ENCODE data around the gene ANTXR1.

ANTXR1 gene

DNA sequence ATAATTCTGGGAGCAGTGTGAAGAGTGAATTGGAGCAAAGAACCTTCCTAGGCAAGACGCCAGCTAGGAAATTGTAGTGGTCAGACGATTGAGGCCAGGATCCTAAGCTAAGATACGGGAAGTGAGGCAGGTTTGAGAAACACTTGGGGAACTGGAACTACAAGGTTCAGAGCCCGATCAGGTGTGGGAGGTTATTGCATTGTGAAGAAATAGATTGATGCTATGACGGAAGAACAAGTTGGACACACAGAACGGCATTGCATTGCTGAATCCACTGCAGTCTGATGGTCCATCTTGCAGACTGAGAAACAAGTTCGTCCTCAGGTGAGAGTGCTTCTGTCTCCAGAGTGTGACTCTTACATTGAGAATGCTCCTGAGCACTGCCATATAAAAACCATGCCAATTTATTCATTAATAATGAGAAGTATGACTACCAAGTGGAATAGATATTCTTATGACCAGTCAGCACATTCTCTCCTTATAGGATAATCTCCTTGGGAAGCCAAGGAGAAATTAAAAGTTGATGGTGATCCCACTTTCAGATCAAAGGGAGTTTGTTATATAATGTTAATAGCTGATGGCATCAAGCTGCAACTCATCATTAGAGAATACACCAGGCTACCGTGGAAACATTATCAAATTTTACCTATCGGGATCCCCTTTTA lies 30.9 kb downstream of the ANTXR1 start:
- TF ChIP-seq, protein P1, sequence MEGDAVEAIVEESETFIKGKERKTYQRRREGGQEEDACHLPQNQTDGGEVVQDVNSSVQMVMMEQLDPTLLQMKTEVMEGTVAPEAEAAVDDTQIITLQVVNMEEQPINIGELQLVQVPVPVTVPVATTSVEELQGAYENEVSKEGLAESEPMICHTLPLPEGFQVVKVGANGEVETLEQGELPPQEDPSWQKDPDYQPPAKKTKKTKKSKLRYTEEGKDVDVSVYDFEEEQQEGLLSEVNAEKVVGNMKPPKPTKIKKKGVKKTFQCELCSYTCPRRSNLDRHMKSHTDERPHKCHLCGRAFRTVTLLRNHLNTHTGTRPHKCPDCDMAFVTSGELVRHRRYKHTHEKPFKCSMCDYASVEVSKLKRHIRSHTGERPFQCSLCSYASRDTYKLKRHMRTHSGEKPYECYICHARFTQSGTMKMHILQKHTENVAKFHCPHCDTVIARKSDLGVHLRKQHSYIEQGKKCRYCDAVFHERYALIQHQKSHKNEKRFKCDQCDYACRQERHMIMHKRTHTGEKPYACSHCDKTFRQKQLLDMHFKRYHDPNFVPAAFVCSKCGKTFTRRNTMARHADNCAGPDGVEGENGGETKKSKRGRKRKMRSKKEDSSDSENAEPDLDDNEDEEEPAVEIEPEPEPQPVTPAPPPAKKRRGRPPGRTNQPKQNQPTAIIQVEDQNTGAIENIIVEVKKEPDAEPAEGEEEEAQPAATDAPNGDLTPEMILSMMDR (conservative IDR thresholded peaks at IDR 0.05; ENCODE audit: low read depth, low read length), result no peak

DNA sequence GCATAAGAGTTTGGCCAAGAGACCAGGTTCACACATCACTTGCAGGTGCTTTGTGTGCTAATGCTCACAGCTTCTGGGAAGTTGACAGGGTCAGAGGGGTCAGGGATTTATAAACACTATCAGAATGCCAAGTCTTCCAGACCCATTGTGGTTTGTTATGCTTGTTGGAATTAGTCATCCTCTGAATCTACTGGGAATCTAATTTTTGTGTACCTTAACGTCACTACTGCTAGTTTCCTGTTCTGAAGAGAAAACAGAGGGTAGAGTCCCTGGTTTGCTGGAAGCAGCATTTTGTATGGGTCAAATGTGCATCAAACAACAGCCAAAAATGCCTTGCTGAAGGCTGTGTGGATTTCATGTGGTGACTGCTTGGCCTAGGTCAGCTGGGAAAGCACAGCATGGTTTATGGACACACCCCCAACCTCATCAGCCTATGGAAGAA lies 33.3 kb downstream of the ANTXR1 start:
- Histone ChIP-seq H3K4me3 (IDR thresholded peaks at IDR 0.05; ENCODE audit: insufficient read depth, low read depth, low read length) (no peak overlapping the region), H2AFZ (ENCODE audit: low read depth) (no peak overlapping the region), H3K36me3 (ENCODE audit: insufficient read depth) (no peaks in the 10 kb centered on the region), H3K4me1 (ENCODE audit: low read depth, poor library complexity, severe bottlenecking) (no peaks in the 10 kb centered on the region), H3K27ac (no peak overlapping the region), H3K27me3 (ENCODE audit: insufficient read depth, low read depth) (no peaks in the 10 kb centered on the region), H3K9ac (no peak overlapping the region), H3K79me2 (ENCODE audit: insufficient read depth, low read depth) (no peaks in the 10 kb centered on the region), H4K20me1 (ENCODE audit: insufficient read depth) (no peaks in the 10 kb centered on the region), H3K4me2 (no peak overlapping the region)
- TF ChIP-seq, protein P1 (conservative IDR thresholded peaks at IDR 0.05; ENCODE audit: low read depth, low read length), result no peak

More for the DNA sequence above, 30.9 kb downstream of the ANTXR1 start:
- H3K27ac ChIP-seq, result no peak overlapping the region
- no peaks in the 10 kb centered on the region for H3K27me3 ChIP-seq (ENCODE audit: insufficient read depth, low read depth)
- no peak overlapping the region for H3K4me3 ChIP-seq (IDR thresholded peaks at IDR 0.05; ENCODE audit: insufficient read depth, low read depth, low read length)
- H3K79me2 ChIP-seq (ENCODE audit: insufficient read depth, low read depth), result no peaks in the 10 kb centered on the region
- no peak overlapping the region for H3K4me2 ChIP-seq
- H3K4me1 ChIP-seq (ENCODE audit: low read depth, poor library complexity, severe bottlenecking), result no peaks in the 10 kb centered on the region
- no peaks in the 10 kb centered on the region for H3K36me3 ChIP-seq (ENCODE audit: insufficient read depth)
- H3K9ac ChIP-seq, result no peak overlapping the region
- no peak overlapping the region for H2AFZ ChIP-seq (ENCODE audit: low read depth)
- no peaks in the 10 kb centered on the region for H4K20me1 ChIP-seq (ENCODE audit: insufficient read depth)

DNA sequence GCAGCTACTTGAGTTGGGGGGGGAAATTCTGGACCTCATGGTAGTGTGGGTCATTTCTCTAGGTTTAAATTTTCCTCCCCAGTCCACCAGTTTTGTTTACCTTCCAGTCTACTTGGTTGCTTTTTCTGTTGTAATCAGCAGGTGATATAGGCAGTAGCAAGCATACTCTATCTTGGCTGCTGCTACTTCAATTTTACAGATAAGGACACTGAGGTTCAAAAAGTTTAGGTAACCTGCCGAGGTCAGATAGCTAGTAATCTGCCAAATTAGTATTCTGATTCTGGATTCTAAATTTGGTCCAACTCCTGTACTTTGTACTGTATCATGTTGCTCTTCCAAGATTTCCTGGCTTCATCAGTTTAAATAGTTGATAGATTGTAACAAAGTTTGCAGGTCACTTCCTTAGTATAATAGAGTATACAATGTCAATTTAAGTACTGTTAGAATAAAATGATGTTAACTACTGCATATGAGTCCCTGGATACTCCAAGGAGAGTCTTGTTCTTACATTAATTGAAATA lies 34.7 kb downstream of the ANTXR1 start:
- no peaks in the 10 kb centered on the region for H3K36me3 ChIP-seq (ENCODE audit: insufficient read depth)
- no peaks in the 10 kb centered on the region for H3K79me2 ChIP-seq (ENCODE audit: insufficient read depth, low read depth)

DNA sequence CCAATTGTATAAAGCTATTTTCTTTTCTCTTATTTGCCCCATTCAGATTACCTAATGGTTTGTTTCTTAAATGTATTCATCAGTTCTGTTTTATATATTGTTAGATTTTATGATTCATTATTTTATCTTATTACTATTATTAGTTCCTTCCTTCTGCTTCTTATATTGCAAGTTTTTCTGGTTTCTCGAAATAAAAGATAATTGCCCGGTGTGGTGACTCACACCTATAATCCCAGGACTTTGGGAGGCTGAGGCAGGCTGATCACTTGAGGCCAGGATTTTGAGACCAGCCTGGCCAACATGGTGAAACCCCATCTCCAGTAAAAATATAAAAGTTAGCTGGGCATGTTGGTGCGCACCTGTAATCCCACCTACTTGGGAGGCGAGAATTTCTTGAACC lies 37.8 kb downstream of the ANTXR1 start:
- no peaks in the 10 kb centered on the region for H3K36me3 ChIP-seq (ENCODE audit: insufficient read depth)
- no peaks in the 10 kb centered on the region for H4K20me1 ChIP-seq (ENCODE audit: insufficient read depth)
- no peak overlapping the region for H3K9ac ChIP-seq
- H3K79me2 ChIP-seq (ENCODE audit: insufficient read depth, low read depth), result no peaks in the 10 kb centered on the region
- no peak overlapping the region for H3K27ac ChIP-seq
- H3K4me3 ChIP-seq (IDR thresholded peaks at IDR 0.05; ENCODE audit: insufficient read depth, low read depth, low read length), result no peak overlapping the region
- no peak overlapping the region for H3K4me2 ChIP-seq
- no peak overlapping the region for H2AFZ ChIP-seq (ENCODE audit: low read depth)
- no peaks in the 10 kb centered on the region for H3K27me3 ChIP-seq (ENCODE audit: insufficient read depth, low read depth)
- H3K4me1 ChIP-seq (ENCODE audit: low read depth, poor library complexity, severe bottlenecking), result peaks cover 26% of the 10 kb centered on the region
- TF ChIP-seq, protein P1 (conservative IDR thresholded peaks at IDR 0.05; ENCODE audit: low read depth, low read length), result no peak

More for the DNA sequence above, 34.7 kb downstream of the ANTXR1 start:
- Histone ChIP-seq H4K20me1 (ENCODE audit: insufficient read depth) (no peaks in the 10 kb centered on the region), H3K27ac (no peak overlapping the region), H3K4me1 (ENCODE audit: low read depth, poor library complexity, severe bottlenecking) (no peaks in the 10 kb centered on the region), H3K9ac (no peak overlapping the region), H3K27me3 (ENCODE audit: insufficient read depth, low read depth) (no peaks in the 10 kb centered on the region), H2AFZ (ENCODE audit: low read depth) (no peak overlapping the region), H3K4me2 (no peak overlapping the region), H3K4me3 (IDR thresholded peaks at IDR 0.05; ENCODE audit: insufficient read depth, low read depth, low read length) (no peak overlapping the region)
- TF ChIP-seq, protein P1 (conservative IDR thresholded peaks at IDR 0.05; ENCODE audit: low read depth, low read length), result no peak

All from KMS-11 (cell line).